Stimulated activated CD4-positive, alpha-beta T cell treated with anti-CD3 and anti-CD28 coated beads, Interleukin-4, amount 100 ng/mL, for 24 hours (primary cell): ENCODE measurements around the gene TMEM236.

Experiments used
- DNase-seq: peaks from one replicate; pipeline ENCODE4 v3.0.0-alpha.2; 2020

The TMEM236 gene

GRCh38 chr10:17742918-17743317, 9.1 kb upstream of the TMEM236 start:
- peak; percentile 75 for DNase-seq

- no peak for DNase-seq
These were observed 8.6 kb upstream of the TMEM236 start for GRCh38 chr10:17743437-17743836.

- no peak for DNase-seq
These were observed 7.6 kb upstream of the TMEM236 start for GRCh38 chr10:17744341-17744861.

GRCh38 chr10:17747883-17748550, 4.0 kb upstream of the TMEM236 start:
- DNase-seq: no peak

- DNase-seq: no peak
These were observed 2.1 kb upstream of the TMEM236 start for GRCh38 chr10:17749890-17750289.

GRCh38 chr10:17756557-17757217, 4.7 kb downstream of the TMEM236 start:
- no peak for DNase-seq

GRCh38 chr10:17758200-17758599, 6.2 kb downstream of the TMEM236 start:
- DNase-seq: no peak

GRCh38 chr10:17758896-17759295, 6.9 kb downstream of the TMEM236 start:
- no peak for DNase-seq

GRCh38 chr10:17764142-17764541, 12.1 kb downstream of the TMEM236 start:
- DNase-seq: no peak

GRCh38 chr10:17765602-17766001, 13.6 kb downstream of the TMEM236 start:
- DNase-seq: no peak

- DNase-seq: no peak
These were observed 14.7 kb downstream of the TMEM236 start for GRCh38 chr10:17766731-17767130.

GRCh38 chr10:17768496-17768895, 16.5 kb downstream of the TMEM236 start:
- no peak for DNase-seq

- DNase-seq: no peak
These were observed 17.0 kb downstream of the TMEM236 start for GRCh38 chr10:17768957-17769356.

- no peak for DNase-seq
These were observed 19.0 kb downstream of the TMEM236 start for GRCh38 chr10:17771017-17771416.

- DNase-seq: no peak
These were observed 27.8 kb downstream of the TMEM236 start for GRCh38 chr10:17779784-17780183.

- no peak for DNase-seq
These were observed 28.7 kb downstream of the TMEM236 start for GRCh38 chr10:17780727-17781126.

GRCh38 chr10:17781856-17782255, 29.9 kb downstream of the TMEM236 start:
- DNase-seq: no peak

- no peak for DNase-seq
These were observed 31.1 kb downstream of the TMEM236 start for GRCh38 chr10:17782921-17783665.

GRCh38 chr10:17783751-17784150, 31.8 kb downstream of the TMEM236 start:
- DNase-seq: no peak

- DNase-seq: no peak
These were observed 32.7 kb downstream of the TMEM236 start for GRCh38 chr10:17784688-17785087.

GRCh38 chr10:17785276-17785930, 33.4 kb downstream of the TMEM236 start:
- no peak for DNase-seq

- DNase-seq: no peak
These were observed 35.3 kb downstream of the TMEM236 start for GRCh38 chr10:17787087-17787961.
